RPMI8226 (cell line): ENCODE measurements around the gene TTC9.

Source experiments
- DNase-seq: peaks from one replicate; pipeline ENCODE4 v3.0.0-alpha.2; 2015

TTC9 gene

DNA sequence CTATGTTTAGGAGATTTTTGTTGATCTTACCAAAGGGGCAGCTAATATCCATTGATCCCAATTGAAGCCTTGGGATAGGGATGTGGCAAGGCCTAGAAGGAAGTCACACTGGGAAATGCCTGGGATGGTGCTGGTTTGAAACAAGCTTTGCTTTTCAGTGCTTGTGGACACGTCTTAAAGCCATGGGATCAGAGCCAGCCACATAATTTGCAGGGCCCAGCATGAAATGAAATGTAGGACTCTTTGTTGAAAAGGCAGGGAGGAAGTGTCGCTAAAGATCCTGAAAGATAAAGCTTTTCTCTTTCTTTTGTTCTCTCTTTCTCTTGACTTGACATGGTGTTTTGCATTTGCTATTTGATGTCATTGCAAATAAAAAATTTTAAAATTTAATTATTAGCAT is 5.0 kb downstream of the TTC9 start:
- DNase-seq = no peak

DNA sequence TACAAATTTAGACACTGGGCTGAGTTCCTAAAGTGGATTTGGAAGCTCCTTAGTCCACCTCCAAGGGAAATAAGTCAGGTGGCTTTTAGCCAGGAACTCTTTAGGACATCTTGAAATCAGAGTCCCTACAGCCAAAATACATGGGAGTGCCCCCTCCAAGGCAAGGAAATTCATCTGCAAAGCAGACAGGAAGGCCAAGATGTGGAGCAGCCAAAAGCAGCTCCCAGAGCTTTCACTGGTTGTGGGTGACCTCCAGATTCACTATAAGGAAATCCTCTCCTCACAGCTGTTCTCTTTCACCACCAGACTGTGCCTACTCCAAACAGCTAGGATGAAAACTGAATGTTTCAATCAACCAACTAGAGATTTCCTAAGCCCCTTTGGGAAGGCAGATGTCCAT is 6.6 kb downstream of the TTC9 start:
- no peak for DNase-seq

DNA sequence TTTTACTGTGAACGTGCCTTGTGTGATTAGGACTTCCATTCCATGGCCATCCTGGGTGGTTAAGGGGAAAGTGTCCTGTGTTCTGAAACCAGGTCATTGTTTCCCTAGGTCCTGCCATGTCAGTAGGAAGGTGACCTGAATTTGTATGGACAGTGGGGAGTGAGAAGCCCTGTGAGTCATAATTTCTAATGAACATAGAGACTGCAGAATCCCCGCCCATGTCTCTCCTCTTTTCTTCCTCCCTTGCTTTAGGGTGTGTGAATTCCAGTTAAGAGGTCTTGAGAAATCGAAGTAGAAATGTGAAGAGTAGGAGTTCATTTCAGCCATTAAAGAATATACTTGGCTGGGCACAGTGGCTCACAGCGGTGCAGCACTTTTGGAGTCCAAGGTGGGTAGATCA is 8.1 kb downstream of the TTC9 start:
- DNase-seq = no peak

DNA sequence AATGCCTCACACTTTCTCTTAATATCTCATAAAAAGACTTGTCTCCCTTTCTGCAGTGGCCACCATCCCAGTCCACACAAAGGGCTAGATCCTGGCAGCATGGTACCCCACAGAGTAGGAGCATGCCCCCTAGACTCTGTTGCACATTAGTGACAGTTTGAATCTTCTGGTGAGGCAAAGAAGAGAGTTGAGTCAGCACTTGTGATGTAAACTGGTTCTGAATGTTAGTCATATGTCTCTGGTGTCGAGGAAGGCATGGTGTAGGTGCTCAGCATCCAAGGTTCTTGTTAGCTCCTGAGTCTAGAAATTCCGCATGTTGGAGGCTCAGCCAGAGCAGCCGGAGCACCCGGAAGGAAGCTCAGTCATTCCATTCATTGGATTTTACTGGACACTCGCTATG is 9.8 kb downstream of the TTC9 start:
- DNase-seq = no peak

DNA sequence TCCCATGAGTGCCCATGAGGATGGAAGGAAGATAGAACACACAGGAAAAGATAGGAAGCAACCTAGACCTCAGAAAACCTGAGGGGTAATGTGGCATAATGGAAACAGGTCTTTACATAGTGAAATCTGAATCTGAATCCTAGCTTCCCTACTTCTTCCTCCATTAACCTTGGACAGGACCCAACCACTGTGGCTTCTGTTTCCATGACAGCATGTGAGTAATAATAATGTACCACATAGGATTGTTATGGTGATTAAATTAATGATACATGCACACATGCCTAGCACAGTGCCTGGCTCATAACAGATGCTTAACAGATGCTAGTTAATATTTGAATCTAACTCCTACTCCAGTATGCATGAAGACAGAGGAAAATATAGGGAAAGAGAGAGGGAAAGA is 11.2 kb downstream of the TTC9 start:
- DNase-seq = no peak

DNA sequence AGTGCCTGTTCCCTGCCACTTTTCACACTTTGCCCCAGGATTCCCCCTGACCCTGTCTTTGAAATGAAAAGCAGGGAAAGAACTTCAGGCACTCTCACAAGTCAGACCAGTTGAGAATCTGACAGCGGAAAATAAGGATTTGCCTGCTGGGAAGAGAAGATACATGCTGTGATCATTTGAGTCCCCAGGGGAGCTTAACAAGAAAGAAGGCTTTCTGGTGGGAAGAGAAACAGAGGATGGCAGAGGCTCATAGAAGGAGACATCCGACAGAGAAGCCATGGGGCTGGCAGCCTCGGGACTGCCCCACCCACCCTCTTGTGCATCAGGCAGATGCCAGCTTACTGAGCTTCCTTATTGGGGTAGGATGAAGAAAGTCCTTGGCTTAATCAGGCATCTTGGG is 11.9 kb downstream of the TTC9 start:
- DNase-seq = no peak

DNA sequence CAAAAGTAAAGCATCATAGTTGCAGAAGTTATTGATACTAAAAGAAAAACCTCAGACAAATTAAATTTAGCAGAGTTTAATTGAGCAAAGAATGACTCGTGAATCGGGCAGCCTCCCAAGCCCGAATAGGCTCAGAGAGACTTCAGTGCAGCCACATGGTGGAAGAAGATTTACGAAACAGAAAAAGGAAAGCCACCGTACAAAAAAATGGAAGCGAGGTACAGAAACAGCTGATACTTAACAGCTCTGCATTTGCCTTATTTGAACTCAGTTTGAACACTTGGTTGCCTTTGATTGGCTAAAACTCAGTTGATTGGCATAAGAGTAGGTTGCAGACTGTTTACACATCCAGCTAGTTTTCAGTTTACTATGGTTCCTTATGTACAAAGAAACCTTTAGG is 12.9 kb downstream of the TTC9 start:
- DNase-seq = no peak

DNA sequence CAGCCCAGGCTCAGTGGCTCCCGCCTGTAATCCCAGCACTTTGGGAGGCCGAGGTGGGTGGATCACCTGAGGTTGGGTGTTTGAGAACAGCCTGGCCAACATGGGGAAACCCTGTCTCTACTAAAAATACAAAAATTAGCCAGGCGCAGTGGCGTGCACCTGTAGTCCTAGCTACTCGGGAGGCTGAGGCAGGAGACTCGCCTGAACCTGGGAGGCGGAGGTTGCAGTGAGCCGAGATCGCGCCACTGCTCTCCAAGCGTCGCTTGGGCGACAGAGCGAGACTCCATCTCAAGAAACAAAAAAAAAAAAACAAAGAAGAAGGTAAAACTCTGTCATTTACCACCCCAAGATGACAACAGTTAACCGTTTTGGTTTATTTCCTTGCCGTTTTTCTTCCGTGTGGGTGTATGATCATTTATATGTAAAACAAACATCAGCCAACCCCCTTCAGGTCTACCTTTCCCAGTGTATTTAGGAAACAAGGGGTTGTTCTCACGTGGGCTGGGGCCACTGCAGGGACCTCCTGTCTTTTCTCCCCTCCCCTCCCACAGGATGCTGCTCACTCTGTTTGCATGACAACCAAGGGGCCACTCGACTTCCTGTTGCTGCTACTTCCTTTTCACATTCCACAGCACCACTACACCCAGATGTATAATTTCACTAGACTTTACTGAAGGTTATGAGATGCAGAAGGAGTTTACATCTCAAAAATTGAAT is 13.6 kb downstream of the TTC9 start:
- DNase-seq = no peak

DNA sequence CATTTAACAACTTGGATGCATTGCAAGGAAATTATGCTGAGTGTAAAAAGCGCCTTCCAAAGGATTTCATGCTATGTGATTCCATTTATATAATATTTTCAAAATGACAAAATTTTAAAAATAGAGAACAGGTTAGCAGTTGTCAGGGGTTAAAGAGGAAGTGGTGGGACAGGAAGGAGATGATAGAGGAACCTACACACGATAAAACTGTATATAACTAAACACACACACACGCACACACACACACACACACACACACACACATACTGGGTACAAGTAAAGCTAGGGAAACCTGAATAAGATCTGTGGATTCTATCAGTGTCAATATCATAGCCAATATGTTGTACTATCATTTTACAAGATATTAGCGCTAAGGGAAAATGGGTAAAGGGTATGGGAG is 17.2 kb downstream of the TTC9 start:
- no peak for DNase-seq

DNA sequence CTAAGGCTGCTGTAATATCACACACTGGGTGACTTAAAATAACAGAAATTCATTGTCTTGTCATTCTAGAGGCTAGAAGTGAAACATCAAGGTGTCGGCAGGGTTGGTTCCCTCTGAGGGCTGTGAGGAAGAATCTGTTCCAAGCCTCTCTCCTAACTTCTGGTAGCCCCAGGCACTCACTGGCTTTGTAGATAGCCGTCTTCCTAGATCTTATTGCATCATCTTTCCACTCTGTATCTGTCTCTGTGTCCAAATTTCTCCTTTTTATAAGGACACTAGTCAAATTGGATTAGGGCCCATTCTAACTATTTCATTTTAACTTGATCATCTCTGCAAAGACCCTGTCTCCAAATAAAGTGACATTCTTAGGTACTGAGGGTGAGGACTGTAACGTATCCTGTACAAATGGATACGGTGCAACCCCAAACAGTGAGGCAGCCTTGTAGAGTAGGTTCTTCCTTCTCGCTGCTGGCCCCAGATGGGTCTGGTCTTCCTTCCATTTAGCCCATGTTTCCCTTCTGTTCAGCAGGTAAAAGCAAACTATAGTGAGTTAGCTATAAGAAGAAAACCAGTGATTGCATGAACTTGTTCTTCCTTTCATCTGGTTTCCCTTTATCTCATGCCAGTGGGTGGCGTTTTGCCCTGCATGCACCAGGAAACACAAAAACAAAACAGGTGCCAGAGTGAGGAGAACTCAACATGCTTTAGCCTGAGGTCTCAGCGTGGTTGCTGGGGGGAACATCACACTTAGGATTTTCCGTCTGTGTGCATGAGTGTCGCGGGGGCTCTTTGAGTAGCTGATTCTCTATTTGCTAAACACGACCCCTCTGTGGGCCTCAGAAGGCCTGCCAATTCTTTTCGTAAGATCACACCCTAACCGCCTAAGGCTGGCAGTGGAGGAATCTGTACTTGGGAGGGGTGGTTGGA is 19.5 kb downstream of the TTC9 start:
- DNase-seq = no peak

DNA sequence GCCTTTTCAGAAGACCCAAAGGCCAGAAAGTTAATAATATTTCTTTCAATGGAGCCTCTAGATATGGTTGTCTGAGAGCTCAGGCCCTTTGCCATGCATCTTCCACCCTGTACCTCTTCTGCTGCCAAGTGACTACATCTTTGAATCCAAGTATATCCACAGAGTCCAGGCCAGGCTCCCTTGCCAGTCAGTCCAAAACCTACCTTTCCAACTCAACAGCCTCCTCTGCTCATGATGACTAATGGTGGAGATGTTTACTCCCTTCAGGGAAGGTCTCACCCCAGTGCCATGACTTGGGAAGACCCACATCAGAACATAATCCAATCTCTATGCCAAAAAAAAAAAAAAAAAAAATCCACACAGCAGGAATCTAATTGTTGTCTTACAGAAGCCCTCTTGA is 20.4 kb downstream of the TTC9 start:
- DNase-seq = no peak

DNA sequence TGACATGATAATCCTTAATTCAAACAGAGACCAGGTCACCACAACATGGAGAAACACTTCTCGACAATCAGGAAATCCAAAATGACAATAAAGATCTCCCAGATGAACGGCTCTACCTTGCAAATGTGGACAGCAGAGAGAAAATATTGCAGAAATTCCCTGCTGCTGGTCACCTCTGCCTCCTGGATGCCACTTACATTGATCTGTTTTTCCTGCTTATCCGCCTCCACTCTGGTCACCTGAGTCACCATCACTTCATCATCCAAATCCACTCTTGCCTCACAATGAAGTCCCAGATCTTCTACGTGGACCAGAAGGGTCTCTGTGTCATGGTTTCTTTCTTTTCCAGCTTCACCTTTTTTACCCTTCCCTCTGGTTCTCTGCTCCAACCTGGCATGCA is 21.1 kb downstream of the TTC9 start:
- DNase-seq = no peak

DNA sequence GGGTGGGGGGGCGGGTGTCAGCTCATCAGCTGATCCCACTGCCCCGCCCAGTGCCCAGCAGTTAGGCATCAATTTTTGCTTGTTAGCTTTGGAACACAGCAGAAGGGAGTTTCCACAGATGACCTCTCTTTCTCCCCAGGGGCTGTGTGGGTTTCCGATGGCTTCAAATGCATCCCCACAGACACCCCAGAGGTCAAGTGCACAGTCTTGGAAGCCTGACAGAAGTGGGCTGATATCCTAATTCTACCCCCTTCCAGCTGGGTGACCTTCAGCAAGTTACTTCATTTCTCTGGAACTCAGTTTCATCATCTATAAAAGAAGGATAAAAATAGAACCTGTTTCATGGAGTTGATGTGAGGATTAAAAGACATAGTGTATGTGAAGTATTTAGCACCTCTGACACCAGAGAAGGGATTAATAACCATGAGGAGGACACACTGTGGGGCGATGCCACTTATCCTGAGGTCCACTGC is 22.0 kb downstream of the TTC9 start:
- no peak for DNase-seq

DNA sequence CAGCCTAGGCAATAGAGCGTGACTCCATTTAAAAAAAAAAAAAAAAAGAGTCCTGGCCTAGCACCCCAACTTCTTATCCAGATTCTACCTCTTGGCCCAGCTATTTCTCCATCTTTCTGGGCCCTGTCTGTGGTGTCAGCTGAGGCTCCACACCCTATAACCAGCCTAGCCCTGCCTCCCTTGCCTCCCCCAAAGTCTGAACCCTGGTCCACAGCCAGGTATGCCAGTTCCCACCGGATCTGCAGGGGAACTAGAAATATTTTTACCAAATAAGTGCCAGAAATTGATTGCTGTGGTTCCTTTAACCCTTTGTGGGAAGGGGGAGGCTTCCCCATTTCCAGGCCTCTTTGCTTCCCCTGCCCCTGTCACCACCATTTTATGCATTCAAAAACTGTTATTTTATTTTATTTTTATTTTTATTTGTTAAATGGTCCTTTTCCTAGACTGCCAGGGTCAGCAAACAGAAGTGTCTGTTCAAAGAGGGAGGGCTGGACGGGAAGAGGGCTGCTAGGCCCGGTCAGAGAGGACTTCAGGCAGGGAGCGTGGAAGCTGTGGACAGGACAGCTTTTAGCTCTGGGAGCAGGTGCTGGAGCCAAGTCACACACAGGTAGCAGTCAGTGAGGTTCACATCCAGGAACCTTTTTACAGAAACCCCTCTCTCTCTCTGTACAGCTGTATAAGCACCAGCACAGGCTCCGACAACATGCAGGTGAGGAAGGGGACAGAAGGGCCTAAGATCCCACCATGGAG is 23.2 kb downstream of the TTC9 start:
- DNase-seq = peak; percentile 34

DNA sequence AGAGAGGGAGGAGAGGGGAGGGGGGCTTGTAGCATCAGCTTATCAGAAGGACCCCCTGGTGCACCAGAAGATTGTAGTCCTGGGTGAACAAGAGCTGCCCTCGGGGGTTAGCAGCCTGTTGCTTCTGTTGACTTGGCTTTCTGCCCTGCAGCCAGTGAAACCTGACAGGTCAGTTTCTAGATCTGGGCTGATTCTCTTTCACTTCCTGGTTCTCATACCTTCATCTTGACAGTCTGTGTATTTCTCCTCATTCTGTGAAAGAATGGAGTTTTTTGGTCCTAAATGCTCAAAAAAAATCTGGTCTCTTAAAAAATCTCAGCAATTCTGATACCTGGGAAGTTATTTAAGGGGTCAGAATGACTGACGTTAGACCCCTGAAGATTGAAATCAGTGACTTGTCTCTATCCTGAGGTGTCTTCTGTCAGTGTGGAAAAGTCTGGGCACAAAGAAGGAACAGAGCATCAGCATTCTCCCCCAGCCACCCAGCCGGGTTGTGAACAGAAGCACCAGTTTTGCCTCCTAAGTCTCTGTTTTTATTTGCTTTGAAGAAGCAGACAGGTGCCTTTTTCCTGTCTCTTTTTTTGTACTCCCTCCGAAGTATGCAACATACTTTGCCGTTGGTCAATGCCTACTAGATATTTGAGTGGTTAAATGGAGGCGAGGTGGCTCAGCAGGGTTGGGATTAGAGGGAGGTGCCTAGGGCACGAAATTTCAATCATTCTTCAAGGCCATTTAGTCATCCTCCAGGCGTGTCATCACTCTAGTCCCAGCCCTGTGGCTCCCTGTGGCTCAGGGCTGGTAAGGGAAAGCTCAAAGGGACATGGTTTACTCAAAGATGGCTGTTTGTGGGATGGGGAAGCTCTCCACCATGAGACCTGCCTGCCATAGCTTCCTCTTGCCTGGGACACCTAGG is 24.0 kb downstream of the TTC9 start:
- peak; percentile 88 for DNase-seq

DNA sequence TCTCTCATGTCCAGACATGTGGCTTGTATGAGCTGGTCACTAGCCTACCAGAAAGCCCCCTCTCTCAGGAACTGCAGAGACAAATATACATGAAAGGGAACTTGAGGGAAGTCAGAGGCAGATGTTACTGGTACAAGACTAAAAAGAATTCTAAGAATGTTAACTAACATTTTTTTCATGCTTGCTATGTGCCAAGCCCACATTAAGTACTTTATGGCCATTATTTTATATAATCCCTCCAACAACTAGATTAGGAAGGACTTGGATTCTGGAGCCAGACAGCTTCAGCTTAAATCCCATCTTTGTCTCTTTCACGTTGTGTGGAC is 24.6 kb downstream of the TTC9 start:
- no peak for DNase-seq

DNA sequence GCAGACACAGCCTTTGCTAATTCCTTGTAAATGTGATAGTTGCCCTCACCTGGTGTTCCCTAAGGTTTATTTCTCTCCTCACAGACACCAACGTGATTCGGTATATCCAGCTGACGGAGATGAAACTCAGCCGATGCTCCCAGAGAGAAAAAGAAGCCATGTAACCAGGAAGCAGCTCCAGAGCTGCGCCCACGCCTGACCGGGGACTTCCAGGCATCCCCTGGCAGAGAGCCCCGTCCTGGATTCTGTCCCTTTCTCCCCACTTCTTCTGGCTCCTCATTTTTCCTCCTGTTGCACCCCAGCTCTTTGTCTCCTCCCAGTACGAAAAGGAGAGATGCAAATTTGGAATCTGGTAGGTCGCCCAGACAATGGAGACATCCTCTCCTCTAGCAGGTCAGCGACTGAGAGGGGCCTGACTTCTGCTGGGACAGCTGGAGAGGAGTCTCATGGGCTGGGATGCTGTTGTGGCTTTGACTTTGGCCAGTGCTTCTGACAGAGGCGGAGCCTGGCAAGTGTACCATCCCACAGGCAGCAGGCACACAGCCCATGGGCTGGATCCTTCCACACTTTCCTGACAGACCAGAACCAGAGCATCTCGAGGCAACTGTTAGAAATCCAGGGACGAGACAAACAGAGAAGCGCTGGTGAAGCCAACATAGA is 29.4 kb downstream of the TTC9 start:
- no peak for DNase-seq

DNA sequence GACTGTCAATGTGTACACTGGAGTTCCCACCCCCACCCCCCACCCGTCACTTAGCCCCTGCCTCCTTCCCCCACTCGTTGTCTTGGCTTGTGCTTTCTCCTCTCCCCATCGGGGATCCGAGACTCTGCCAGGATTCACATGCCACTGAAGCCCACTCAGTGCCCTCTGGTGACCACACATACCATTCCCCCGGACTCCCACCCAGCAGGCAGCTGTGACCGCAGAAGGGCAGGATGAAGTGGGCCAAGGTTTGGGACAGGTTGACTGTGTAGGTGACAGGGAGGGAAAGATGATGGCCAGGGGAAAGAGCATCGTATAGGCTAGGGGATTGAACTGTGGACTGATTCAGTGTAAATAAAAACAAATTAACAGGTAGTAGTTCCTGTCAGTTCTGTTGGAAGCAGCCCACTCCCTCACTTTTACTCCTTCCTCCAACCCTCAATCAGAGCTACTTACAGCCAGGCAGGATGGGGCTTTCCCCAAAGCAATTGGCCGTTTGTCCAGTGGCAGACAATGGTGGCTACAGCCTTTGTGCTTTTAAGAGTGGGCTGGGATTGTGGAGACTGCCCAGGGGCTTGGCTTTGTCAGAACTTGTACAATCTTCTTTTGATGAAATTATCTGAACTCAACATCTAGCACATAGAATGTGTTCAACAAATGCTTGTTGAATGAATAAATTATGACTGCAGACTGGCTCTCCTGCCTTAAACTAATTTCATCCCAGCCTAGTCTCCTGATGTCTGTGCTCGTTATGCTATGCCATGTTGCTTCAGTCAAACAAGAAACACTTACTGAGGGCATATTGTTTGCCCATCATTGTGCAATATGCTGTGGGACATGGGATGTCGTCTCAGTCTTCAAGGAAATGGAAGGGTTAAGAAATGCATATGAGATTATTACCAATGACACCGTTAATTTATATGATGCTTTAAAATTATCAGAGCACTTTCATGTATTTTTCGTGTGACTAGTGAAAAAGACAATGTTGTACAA is 30.2 kb downstream of the TTC9 start:
- DNase-seq = no peak

DNA sequence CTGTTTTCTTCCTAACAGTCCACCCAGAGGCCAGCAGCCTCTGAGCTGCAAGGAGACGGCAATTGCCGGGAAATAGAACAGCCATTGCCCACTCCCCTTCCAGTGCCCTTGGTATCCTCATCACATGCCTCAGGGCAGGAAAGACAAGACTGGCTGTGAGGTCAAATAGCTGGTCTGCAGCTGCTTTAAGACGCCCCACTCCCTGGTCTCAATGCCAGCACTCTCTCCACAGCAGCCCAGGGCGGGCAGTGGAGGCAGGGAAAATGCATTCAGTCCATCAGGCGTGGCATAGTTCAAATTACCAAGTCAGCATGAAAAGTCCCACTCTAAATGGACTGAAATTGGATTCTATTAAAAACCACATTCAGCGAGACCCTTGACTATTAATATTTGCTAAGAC is 35.6 kb downstream of the TTC9 start:
- DNase-seq = no peak

DNA sequence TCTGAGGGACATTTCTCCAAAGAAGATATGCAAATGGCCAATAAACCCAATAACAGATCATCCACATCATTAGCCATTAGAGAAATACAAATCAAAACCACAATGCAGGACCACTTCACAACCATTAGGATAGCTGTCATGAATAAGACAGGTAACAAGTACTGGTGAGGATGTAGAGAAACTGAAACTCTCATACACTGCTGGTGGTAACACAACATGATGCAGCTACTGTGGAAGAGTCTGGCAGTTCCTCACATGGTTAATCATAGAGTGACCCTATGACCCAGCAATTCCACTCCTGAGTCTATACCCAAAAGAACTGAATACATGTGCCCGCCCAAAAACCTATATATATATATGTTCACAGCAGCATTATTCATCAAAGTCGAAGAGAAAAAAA is 39.0 kb downstream of the TTC9 start:
- DNase-seq = no peak

DNA sequence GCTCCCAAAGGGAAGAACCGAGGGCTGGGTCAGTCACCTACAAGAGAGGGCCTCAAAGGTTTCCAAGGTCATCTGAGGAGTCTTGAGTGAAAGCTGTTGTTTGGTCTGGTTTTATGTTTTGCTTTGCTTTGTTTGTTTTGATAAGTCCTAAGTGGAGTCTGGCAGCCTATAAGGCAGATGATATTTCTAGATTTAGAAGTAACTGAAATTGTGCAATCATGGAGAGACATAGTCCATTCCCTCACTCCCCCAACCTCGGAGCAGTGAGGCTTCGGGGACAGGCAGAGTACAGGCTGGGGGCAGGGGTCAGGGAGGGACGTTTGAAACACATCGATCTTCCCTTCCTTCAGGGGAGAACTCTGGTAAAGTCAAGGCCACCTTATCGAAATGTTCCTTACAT is 42.3 kb downstream of the TTC9 start:
- DNase-seq = no peak
